ENCODE measurements around the gene PRDM13.

DNA sequence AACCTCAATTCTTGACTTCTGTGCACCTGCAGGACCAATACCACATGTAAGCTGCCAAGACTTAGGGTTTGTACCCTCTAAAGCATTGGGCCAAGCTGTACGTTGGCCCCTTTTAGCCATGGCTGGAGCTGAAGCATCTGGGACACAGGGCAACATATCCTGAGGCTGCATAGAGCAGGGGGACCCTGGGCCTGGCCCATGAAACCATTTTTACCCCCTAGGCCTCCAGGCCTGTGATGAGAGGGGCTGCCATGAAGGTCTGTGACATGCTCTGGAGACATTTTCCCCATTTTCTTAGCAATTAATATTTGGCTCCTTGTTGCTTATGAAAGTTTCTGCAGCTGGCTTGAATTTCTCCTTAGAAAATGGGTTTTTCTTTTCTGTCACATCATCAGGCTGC is 31.0 kb downstream of the PRDM13 start:
- TF ChIP-seq EZH2 (IDR thresholded peaks at IDR 0.05; ENCODE audit: insufficient read depth, poor library complexity, severe bottlenecking) (no peak), EZH2phosphoT487 (IDR thresholded peaks at IDR 0.05; ENCODE audit: insufficient read depth, low read depth) (no peak)

Measured in GM23248 (cell line).